Activated naive CD4-positive, alpha-beta T cell (primary cell): ENCODE data around the gene ZDHHC22.
A peak's percentile ranks its signal among the peaks of the same experiment; 100 is the strongest.
"Not testable (repeated sequence)": the region's sequence is repeated elsewhere in the genome, so short reads cannot be mapped to it uniquely, and the experiment has no call there.

Source experiments
- DNase-seq, 4 experiments: peaks; one replicate each; lab custom pipeline; 2025; lab: John Stamatoyannopoulos, UW

Gene ZDHHC22

DNA sequence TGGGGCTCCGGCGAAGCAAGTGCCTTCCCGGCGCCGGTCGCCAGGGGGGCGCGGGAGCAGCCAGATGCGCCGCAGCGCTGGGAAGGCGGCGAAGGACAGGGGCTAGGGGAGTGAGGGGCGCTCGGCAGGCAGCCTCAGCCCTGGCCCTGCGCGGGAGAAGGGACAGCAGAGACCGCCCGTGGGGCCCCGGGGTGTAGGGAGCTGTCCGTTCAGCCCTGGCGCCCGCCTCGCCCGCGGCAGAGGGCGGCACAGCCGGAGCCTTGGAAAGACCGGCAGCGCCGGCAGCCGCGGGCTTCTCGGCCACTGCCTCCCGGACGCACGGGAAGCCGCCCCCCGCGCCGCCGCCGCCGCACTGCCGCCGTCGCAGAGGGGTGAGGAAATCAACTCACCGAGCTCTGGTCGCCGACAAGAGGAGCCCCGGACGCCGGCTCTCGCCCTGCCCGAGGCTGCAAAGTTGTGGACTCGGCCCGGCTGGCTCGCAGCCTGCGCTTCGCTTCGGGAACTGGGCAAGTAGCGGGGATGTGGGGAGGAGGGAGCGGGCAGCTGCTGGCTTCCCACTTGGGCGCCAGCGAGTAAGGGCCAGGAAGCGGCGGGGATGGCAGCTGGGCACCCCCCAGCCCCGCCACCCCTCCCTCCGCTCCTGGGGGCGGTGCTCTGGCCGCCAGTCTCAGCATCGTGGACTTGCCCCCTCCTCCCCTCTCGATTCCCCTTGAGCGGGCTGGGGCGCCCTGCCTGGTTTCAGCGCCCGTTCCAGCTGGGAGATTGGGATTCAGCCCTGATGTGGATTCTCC lies at the start of gene ZDHHC22:
Gene ZDHHC22 (minus strand): TSS at position 578 of the 791 bp plus-strand sequence. CDS start 2,053 bp downstream, outside the sequence.
- DNase-seq: no peak

DNA sequence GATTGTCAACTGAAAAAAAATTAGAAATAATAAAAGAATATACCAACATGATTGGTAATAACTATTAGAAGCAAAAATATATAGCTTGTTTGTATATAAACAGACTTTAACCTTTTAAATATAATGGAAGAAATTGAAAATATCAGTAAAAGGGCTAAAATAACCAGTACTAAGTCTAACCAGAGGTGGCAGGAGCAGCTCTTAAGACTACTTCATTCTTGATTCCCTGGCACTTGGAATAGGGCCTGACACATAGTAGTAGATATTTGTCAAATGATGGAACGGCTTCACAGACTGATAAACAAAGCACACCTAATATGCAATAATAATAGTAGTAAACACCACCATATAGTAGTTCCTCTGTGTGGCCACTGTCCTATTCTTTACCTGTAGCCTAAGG lies 49.4 kb upstream of the ZDHHC22 start:
- no peak for DNase-seq

GRCh38 chr14:77189479-77189878 lies 47.9 kb upstream of the ZDHHC22 start:
- DNase-seq: no peak

DNA sequence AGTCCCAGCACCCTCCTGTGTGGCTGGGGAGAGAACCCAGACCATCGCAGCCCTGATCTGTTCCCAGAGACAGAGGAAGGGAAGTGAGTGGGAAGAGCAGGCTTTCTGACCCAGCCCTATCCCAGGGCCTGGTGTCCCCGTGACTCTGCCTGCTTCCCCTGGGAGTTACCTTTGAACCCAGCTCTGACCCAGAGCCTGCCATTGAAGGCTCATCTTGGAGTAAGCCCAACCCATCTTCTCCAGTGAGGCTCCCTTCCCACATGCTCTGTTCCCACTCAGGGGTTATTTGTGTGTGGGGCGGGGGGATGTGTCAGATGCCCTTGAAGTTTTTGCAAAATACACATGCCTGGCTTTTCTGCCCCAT lies 46.0 kb upstream of the ZDHHC22 start:
- DNase-seq: no peak

- no peak for DNase-seq
Measured at GRCh38 chr14:77186911-77187648, 45.5 kb upstream of the ZDHHC22 start.

DNA sequence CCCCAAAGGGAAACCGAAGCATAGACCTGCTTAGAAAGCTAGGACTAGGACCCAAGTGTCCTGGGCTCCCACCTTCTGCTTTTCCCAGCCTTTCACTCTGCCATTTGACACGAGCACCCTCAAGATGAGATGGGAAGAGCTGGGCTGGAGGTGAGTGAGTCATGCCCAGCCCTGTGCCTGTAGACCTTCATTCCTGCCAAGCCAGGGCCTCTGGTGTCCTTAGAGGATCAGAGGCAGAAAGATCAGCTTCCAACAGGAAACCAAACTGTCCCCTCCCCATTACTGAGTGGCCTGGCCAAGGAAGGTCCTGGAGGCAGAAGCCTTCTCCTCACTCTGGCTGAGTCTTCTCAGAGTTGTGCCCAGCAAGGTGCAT lies 43.5 kb upstream of the ZDHHC22 start:
- no peak for DNase-seq

DNA sequence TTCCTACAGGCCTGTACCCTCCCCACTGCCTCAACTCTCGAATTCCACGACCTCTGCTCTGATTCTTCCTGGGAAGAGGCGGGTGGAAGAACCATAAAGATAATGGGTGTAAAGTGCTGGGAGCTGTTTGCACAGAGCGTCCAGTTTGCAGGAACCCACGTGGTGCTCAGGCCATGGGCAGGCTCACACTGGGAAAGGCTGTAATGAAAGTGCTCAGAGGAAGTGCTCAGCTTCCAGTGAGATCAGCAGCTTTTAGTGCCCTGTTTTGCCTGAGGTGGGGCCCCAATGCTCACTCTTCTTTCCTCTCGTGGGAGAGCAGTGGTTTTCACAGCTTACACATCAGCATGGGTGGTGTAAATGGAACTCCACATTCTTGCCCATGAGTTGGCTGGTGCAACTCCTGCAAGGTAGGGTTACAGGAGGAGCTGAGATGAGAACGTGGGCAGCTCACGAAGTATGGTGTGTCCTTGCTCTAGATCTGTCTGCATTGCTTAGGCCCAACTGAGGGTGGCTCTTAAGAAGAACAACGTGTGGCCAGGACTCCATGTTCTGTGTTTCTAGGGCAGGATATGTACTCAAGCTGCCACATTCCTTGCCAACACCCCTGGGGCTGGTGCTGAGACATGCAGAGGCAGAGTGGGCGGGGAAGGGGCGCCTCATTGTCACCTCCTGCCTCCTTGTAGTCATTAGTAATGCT lies 43.0 kb upstream of the ZDHHC22 start:
- DNase-seq: no peak

- no peak for DNase-seq
Measured at GRCh38 chr14:77183896-77184295, 42.3 kb upstream of the ZDHHC22 start.

GRCh38 chr14:77181603-77182437 lies 40.2 kb upstream of the ZDHHC22 start, which contains the start of gene TMEM63C:
Gene TMEM63C (plus strand): TSS chr14:77181798. CDS start chr14:77218814, 37,016 bp downstream.
- peak in 2 of 4 experiments; percentile 15 to 28 for DNase-seq

DNA sequence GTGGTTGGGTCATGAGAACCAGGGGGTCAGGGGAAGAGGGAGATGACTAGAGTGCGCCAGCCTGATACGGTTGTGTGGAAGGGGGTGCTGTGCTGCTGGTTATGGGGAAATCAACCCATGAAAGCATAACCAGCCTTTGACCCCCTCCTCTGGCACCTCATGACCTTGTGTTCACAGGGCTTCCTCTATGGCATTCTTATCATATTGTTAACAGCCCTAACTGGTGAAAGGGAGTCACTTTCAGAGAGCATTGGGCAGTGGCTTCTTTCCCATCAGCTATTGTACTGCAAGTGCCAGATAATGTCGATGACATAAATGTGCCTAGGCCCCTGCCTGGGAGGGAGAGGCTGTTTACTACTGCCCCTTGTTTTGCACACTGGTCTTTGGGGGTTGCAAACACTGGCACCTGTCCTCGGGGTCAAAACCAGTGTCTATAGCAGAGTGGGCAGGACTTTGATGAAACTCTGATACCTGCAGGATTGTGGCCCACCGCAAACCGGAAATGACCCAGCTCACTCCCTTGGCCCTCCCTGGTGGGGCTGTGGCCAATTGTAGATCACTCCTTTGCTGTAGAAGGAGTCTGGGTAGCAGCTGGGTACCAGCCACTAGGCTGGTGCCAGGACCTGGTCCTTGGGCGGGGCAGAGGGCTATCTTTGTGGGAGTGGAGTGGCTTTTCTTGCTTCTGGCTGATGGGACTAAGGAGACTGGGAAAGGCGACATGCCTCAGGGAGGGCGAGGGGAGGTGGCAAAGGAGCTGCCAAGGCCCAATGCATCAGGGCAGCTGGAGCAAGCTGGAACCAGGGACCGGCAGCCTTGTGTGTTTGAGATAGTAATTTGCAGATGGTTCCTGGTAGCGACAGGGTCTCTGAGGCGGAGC lies 39.4 kb upstream of the ZDHHC22 start:
- no peak for DNase-seq

DNA sequence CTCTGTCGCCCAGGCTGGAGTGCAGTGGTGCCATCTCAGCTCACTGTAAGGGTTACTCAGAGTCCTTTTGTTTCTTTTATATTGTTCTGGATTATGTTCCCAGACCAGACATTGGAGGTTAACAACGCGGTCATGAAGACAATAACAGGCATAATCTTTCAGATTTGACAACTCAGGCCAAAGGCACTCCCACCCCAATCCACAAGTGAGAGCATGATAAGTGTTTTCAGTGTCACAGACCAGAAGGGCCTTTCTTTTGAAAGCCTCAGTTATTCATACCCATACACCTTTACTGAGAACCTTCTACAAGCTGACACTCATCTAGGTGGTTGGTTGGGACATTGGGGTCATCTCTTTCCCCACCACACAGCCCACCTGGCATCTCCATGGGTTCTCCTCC lies 37.1 kb upstream of the ZDHHC22 start:
- no peak for DNase-seq

DNA sequence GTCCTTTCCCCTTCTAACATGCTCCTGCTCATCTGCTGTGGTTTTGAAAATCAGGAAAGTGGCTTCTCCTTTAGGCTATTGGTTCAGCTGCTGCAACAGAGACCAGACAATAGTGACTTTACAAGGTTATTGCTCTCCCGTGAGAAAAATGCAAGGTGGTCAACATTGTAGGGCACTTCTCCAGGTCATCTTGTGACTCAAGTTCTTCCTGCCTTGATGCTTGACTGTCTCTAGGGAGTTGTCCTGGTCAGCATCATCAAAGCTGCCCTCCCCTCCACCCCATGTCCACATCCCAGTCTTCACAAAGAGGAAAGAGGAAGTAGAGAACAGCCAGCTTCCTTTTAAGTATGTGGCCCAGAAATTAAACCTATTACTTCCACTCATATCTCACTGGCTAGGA lies 36.1 kb upstream of the ZDHHC22 start:
- no peak for DNase-seq

GRCh38 chr14:77175843-77176242 lies 34.3 kb upstream of the ZDHHC22 start:
- no peak for DNase-seq

DNA sequence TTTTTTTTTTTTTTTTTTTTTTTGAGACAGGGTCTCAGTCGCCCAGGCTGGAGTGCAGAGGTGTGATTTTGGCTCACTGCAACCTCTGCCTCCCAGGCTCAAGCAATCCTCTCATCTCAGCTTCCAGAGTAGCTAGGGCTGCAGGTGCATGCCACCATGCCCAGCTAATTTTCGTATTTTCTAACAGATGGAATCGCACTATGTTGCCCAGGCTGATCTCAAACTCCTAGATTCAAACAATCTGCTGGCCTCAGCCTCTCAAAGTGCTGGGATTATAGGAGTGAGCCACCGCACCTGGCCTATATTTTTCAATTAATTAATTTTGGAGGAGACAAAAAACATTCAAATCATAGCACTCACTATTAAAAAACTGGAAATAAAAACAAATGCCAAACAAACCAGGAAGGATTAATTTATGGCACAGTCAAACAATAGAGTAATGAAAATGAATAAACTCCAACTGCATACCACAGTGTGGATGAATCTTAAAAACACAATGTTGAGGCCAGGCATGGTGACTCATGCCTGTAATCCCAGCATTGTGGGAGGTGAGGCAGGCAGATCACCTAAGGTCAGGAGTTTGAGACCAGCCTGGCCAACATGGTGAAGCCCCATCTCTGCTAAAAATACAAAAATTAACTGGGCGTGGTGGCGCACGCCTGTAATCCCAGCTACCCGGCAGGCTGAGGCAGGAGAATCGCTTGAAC lies 32.5 kb upstream of the ZDHHC22 start:
- not testable (repeated sequence) for DNase-seq

DNA sequence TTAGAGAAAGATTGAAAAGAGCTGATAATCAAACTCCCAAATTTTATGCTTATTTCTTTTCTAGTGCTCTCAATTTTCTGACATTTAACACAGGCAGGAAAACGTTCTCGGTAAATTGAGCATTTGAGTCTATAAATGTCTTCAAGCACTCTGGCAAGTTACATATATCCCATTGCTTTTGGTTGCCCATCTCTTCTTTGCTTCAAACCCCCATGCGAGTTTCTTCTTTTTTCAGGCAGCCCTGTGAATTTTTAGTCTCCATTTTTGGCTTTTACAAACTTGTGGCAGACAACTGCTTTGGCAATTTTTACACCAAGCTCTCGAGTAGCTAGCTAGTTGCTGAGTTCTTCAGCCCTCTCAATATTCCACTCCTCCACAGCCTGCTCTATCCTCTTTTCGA lies 31.3 kb upstream of the ZDHHC22 start:
- no peak for DNase-seq

GRCh38 chr14:77170045-77170444 lies 28.5 kb upstream of the ZDHHC22 start:
- DNase-seq: no peak

DNA sequence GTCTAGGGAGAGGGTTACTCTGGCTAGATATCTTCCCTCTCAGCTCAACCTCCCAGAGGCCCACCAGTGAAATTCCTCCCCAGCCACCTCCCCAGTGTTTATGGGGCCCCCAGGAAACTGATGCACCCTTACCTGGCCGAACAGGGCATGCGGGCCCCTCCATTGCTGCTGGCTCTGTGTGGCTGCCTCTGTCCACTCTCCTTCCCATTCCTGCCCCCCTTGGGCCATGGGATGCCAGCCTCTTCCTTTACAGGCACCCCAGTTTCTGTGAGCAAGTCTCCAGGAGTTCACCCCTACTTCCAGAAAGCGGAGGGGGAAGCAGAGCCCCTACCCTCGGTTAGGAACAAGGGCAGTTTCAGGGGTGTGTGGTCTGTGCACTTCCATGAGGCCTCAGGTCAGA lies 19.4 kb upstream of the ZDHHC22 start:
- DNase-seq: no peak

DNA sequence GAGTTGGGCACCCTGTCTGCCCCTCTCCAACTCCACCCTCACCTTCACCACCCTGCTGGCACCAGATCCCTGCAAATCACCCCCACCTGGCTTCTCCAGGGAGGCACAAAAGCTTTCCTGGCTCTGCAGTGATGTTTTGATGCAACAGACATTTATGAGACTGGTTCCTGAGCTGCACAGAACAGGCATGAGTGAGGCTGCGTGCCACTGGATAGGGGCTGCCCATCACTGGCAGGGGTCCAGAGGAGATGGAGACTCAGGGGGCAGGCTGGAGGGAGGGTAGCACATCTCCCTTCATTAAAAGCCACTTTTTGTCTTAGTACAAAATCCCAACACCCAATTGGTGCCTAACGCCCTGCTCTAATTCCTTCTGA lies 17.3 kb upstream of the ZDHHC22 start:
- DNase-seq: no peak

DNA sequence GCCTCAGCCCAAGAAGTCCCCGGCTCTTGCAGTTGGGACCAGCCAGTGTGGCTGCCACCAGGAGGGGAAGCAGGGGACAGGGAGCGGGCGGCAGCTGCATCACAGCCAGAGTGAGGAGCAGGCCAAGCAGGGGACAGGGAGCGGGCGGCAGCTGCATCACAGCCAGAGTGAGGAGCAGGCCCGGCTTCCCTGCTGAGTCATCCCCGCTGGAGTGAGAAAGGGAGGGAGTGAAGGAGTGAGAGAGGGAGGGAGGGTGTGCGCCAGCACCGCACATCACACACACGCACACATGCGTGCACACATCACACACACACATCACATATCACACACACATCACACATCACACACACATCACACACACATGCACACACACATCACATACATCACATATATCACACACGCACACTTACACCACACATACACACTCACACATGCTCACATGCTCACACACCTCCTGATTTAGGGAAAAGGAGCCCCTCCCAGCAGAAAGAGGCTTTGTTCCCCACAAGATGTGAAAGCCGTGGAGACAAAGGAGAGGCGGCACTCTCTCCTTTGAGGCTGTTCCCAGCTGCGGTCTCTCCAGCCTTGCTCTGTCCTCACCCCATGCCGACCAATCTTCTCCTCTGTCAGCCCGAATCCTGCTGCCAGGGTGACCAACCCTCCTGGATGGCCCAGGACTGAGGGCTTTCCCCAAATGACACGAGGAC lies 16.7 kb upstream of the ZDHHC22 start:
- DNase-seq: no peak

GRCh38 chr14:77157740-77158139 lies 16.1 kb upstream of the ZDHHC22 start:
- no peak for DNase-seq
